Measurements from ENCODE around the gene DLG4.

Gene DLG4

GRCh38 chr17:7228920-7229319 lies 9.3 kb upstream of the DLG4 start:
- Histone ChIP-seq H3K36me3 (replicated peaks) (peaks cover 43% of the 10 kb centered on the region), H3K27me3 (replicated peaks) (no peaks in the 10 kb centered on the region), H3K4me3 (ENCODE audit: low read depth, low read length) (no peak overlapping the region), H3K27ac (no peak overlapping the region)
- no peak for DNase-seq
- no peak for TF ChIP-seq CTCF (IDR thresholded peaks at IDR 0.05; ENCODE audit: low read depth, low read length, missing control alignments)
- in situ Hi-C loops (cut with HindIII; ENCODE audit: low pct_ligation_motif_present, low sequenced_read_pairs): no loop called here

GRCh38 chr17:7226721-7227710 lies 7.4 kb upstream of the DLG4 start:
- Histone ChIP-seq H3K4me3 (ENCODE audit: low read depth, low read length) (no peak overlapping the region), H3K27me3 (replicated peaks) (no peaks in the 10 kb centered on the region), H3K27ac (no peak overlapping the region), H3K36me3 (replicated peaks) (peaks cover 62% of the 10 kb centered on the region)
- TF ChIP-seq CTCF (IDR thresholded peaks at IDR 0.05; ENCODE audit: low read depth, low read length, missing control alignments): no peak
- DNase-seq: no peak
- in situ Hi-C loops (cut with HindIII; ENCODE audit: low pct_ligation_motif_present, low sequenced_read_pairs): no loop called here

GRCh38 chr17:7225711-7226331 lies 6.2 kb upstream of the DLG4 start:
- no peak overlapping the region for H3K4me3 ChIP-seq (ENCODE audit: low read depth, low read length)
- in situ Hi-C loops (cut with HindIII; ENCODE audit: low pct_ligation_motif_present, low sequenced_read_pairs): no loop called here
- H3K27ac ChIP-seq: no peak overlapping the region
- no peak for TF ChIP-seq CTCF (IDR thresholded peaks at IDR 0.05; ENCODE audit: low read depth, low read length, missing control alignments)
- peaks cover 69% of the 10 kb centered on the region for H3K36me3 ChIP-seq (replicated peaks)
- no peak for DNase-seq
- no peaks in the 10 kb centered on the region for H3K27me3 ChIP-seq (replicated peaks)

GRCh38 chr17:7224661-7225111 lies 5.0 kb upstream of the DLG4 start:
- Histone ChIP-seq H3K36me3 (replicated peaks) (peaks cover 65% of the 10 kb centered on the region), H3K27ac (no peak overlapping the region), H3K4me3 (ENCODE audit: low read depth, low read length) (no peak overlapping the region), H3K27me3 (replicated peaks) (no peaks in the 10 kb centered on the region)
- in situ Hi-C loops (cut with HindIII; ENCODE audit: low pct_ligation_motif_present, low sequenced_read_pairs): no loop called here
- no peak for TF ChIP-seq CTCF (IDR thresholded peaks at IDR 0.05; ENCODE audit: low read depth, low read length, missing control alignments)
- no peak for DNase-seq

GRCh38 chr17:7224110-7224509 lies 4.5 kb upstream of the DLG4 start:
- no peak overlapping the region for H3K4me3 ChIP-seq (ENCODE audit: low read depth, low read length)
- H3K27me3 ChIP-seq (replicated peaks): no peaks in the 10 kb centered on the region
- peaks cover 59% of the 10 kb centered on the region for H3K36me3 ChIP-seq (replicated peaks)
- in situ Hi-C loops (cut with HindIII; ENCODE audit: low pct_ligation_motif_present, low sequenced_read_pairs): no loop called here
- H3K27ac ChIP-seq: no peak overlapping the region
- TF ChIP-seq CTCF (IDR thresholded peaks at IDR 0.05; ENCODE audit: low read depth, low read length, missing control alignments): no peak
- DNase-seq: no peak
